Keratinocyte (primary cell): Measurements from ENCODE around the gene COA7. TPM values are rescaled to one million over a fixed set of nuclear protein-coding genes. Genes with fewer than 3 reads are reported as not detected.

Experiments
- DNase-seq: peaks from one replicate; pipeline ENCODE4 v3.0.0-alpha.2; 2011; ENCODE audit warnings: low read depth, missing footprints, low spot score
- FAIRE-seq: peaks from 2 replicates; lab custom pipeline; 2011; peaks lifted over from hg19 to GRCh38; lab: Jason Lieb, UNC
- H2AFZ ChIP-seq: 2 replicates; pipeline ENCODE4 v1.6.0; 2012; ENCODE audit warnings: low read length, control low read depth, inconsistent platforms; ENCODE audit not compliant: control insufficient read depth
- H3K27ac ChIP-seq: 2 replicates; pipeline ENCODE4 v1.5.1; 2011; ENCODE audit warnings: low read length; ENCODE audit not compliant: control insufficient read depth, insufficient read depth
- H3K27me3 ChIP-seq: 3 replicates; pipeline ENCODE4 v1.6.0; 2011; ENCODE audit warnings: low read length; ENCODE audit not compliant: control insufficient read depth, insufficient read depth; ENCODE audit errors: extremely low read depth
- H3K36me3 ChIP-seq, 2 experiments: 2 replicates in 1 of 2; 3 replicates in 1 of 2; pipeline ENCODE4 v1.5.1; 2011; ENCODE audit warnings: low read length in 2 of 2, mild to moderate bottlenecking in 1 of 2; ENCODE audit not compliant: control insufficient read depth in 2 of 2, insufficient read depth in 2 of 2; ENCODE audit errors: extremely low read depth in 1 of 2
- H3K4me1 ChIP-seq: 3 replicates; pipeline ENCODE4 v1.5.1; 2011; ENCODE audit warnings: low read length; ENCODE audit not compliant: control insufficient read depth, insufficient read depth; ENCODE audit errors: extremely low read depth
- H3K4me2 ChIP-seq: 3 replicates; pipeline ENCODE4 v1.6.0; 2011; ENCODE audit warnings: low read depth, low read length; ENCODE audit not compliant: control insufficient read depth, insufficient read depth; ENCODE audit errors: extremely low read depth
- H3K4me3 ChIP-seq, 3 experiments: fragments of 200-600 bp in 1 of 3; sonication (generic) in 1 of 3; 2 replicates in 2 of 3; 3 replicates in 1 of 3; pipeline ENCODE4 v1.5.1; 2011 to 2016; ENCODE audit warnings: low read length in 3 of 3, mild to moderate bottlenecking in 3 of 3, control low read depth in 2 of 3, inconsistent platforms in 1 of 3, low read depth in 1 of 3, mixed read lengths in 1 of 3, mixed run types in 1 of 3, moderate library complexity in 1 of 3; ENCODE audit not compliant: control insufficient read depth in 2 of 3, insufficient read depth in 2 of 3; ENCODE audit errors: extremely low read depth in 1 of 3
- H3K79me2 ChIP-seq: 2 replicates; pipeline ENCODE4 v1.6.0; 2012; ENCODE audit warnings: low read length; ENCODE audit not compliant: control insufficient read depth, insufficient read depth
- H3K9ac ChIP-seq: 3 replicates; pipeline ENCODE4 v1.6.0; 2011; ENCODE audit warnings: low read length; ENCODE audit not compliant: control insufficient read depth, insufficient read depth; ENCODE audit errors: extremely low read depth
- H3K9me1 ChIP-seq: 3 replicates; pipeline ENCODE4 v1.6.0; 2011; ENCODE audit warnings: low read length; ENCODE audit not compliant: control insufficient read depth, insufficient read depth; ENCODE audit errors: extremely low read depth
- H3K9me3 ChIP-seq: 2 replicates; pipeline ENCODE4 v1.5.1; 2012; ENCODE audit warnings: low read depth, low read length; ENCODE audit not compliant: control insufficient read depth
- H4K20me1 ChIP-seq: 3 replicates; pipeline ENCODE4 v1.6.0; 2011; ENCODE audit warnings: low read length; ENCODE audit not compliant: control insufficient read depth, insufficient read depth; ENCODE audit errors: extremely low read depth
- CTCF ChIP-seq, 3 experiments: IDR thresholded peaks in 1 of 3; conservative IDR thresholded peaks in 1 of 3; optimal IDR thresholded peaks in 1 of 3; 2 replicates in 2 of 3; 3 replicates in 1 of 3; pipeline versions ENCODE3 to v1.5.1; 2011; ENCODE audit warnings: low read length in 3 of 3, mild to moderate bottlenecking in 3 of 3, moderate library complexity in 2 of 3, control low read depth in 1 of 3, inconsistent platforms in 1 of 3; ENCODE audit not compliant: insufficient read depth in 2 of 3; ENCODE audit errors: extremely low read depth in 1 of 3
- EZH2 ChIP-seq: IDR thresholded peaks from one replicate; pipeline ENCODE4 v1.6.1; 2012; ENCODE audit warnings: inconsistent platforms, mild to moderate bottlenecking, low read length, moderate library complexity
- dilution Hi-C: fragments of 300-500 bp; cut with MboI; formaldehyde crosslinking; loops from one replicate; pipeline ENCODE4 v1.7.0; 2020; ENCODE audit warnings: low sequenced_read_pairs; ENCODE audit not compliant: extremely low pct_ligation_motif_present
- polyA plus RNA-seq, 5 experiments: library from polyadenylated mRNA; depleted of rRNA in 3 of 5; stranded (reverse) in 3 of 5; stranded (forward) in 1 of 5; unstranded in 1 of 5; fragments of >200 nt; gene quantifications; 1 replicate in 1 of 5; 2 replicates in 3 of 5; 3 replicates in 1 of 5; pipeline versions ENCODE4 v1.2.1 to v1.2.3, GENCODE V29; 2011 to 2012; ENCODE audit warnings: missing spikeins in 2 of 5, low read depth in 1 of 5, low replicate concordance in 1 of 5

The COA7 gene
- polyA plus RNA-seq, 1 donor (not counting 4 experiments of a cell fraction or from before 2014, with no cell fraction given): 23.5 TPM

- TF ChIP-seq EZH2 (no peak), CTCF (optimal IDR thresholded peaks at IDR 0.05 in 1 of 3, IDR thresholded peaks at IDR 0.05 in 1 of 3, conservative IDR thresholded peaks at IDR 0.05 in 1 of 3; ENCODE audit: extremely low read depth in 1 of 3, insufficient read depth in 2 of 3, low read length in 3 of 3) (peak in 1 of 3 experiments; percentile 15)
- peak overlapping the region; percentile 27 for H2AFZ ChIP-seq
- H3K79me2 ChIP-seq: no peaks in the 10 kb centered on the region
- no peaks in the 10 kb centered on the region for H3K9me3 ChIP-seq
- no peaks in the 10 kb centered on the region for H3K9me1 ChIP-seq
- H4K20me1 ChIP-seq: no peaks in the 10 kb centered on the region
- no peaks in the 10 kb centered on the region for H3K27me3 ChIP-seq
- H3K36me3 ChIP-seq: no peaks in the 10 kb centered on the region
- peak overlapping the region in 1 of 3 experiments; percentile 19 for H3K4me3 ChIP-seq
- H3K4me1 ChIP-seq: peaks cover 55% of the 10 kb centered on the region
- DNase-seq: peak; percentile 78
- H3K9ac ChIP-seq: peak overlapping the region; percentile 47
- H3K27ac ChIP-seq: peak overlapping the region; percentile 71
- H3K4me2 ChIP-seq: peak overlapping the region; percentile 80
- dilution Hi-C loops: no loop called here
- FAIRE-seq: peak; percentile 89
Observed at GRCh38 chr1:52662645-52663313, 35.4 kb downstream of the COA7 start.

- Histone ChIP-seq H2AFZ (no peak overlapping the region), H3K79me2 (no peaks in the 10 kb centered on the region), H3K9me3 (no peaks in the 10 kb centered on the region), H3K36me3 (no peaks in the 10 kb centered on the region), H3K27ac (no peak overlapping the region), H4K20me1 (no peaks in the 10 kb centered on the region), H3K4me2 (no peak overlapping the region), H3K27me3 (no peaks in the 10 kb centered on the region), H3K9ac (no peak overlapping the region), H3K9me1 (no peaks in the 10 kb centered on the region), H3K4me3 (no peak overlapping the region), H3K4me1 (peaks cover 46% of the 10 kb centered on the region)
- TF ChIP-seq CTCF (optimal IDR thresholded peaks at IDR 0.05 in 1 of 3, IDR thresholded peaks at IDR 0.05 in 1 of 3, conservative IDR thresholded peaks at IDR 0.05 in 1 of 3; ENCODE audit: extremely low read depth in 1 of 3, insufficient read depth in 2 of 3, low read length in 3 of 3) (no peak), EZH2 (no peak)
- dilution Hi-C loops: no loop called here
- DNase-seq (no peak), FAIRE-seq (no peak)
Observed at GRCh38 chr1:52660807-52661206, 37.3 kb downstream of the COA7 start.
